H1 (cell line): ENCODE data around the gene GPX7. TPM values are rescaled to one million over a fixed set of nuclear protein-coding genes. Genes with fewer than 3 reads are reported as not detected.

Source experiments
- ATF2 ChIP-seq: IDR thresholded peaks from 2 replicates; pipeline ENCODE4 v1.6.1; 2012; ENCODE audit warnings: low read length, inconsistent platforms
- CHD7 ChIP-seq: fragments of 300-600 bp; sonication (generic); IDR thresholded peaks from 2 replicates; pipeline ENCODE4 v1.7.1; 2012; ENCODE audit warnings: low read length, moderate library complexity, mild to moderate bottlenecking, inconsistent platforms; ENCODE audit not compliant: insufficient replicate concordance
- EGR1 ChIP-seq: IDR thresholded peaks from 2 replicates; pipeline ENCODE4 v1.6.1; 2011; ENCODE audit warnings: low read depth, low read length, borderline replicate concordance
- SIRT6 ChIP-seq: IDR thresholded peaks from one replicate; pipeline ENCODE4 v1.7.1; 2012; ENCODE audit warnings: low read length, inconsistent platforms
- SP4 ChIP-seq: IDR thresholded peaks from 2 replicates; pipeline ENCODE4 v1.6.1; 2012; ENCODE audit warnings: low read length, inconsistent platforms
- TBP ChIP-seq: IDR thresholded peaks from 2 replicates; pipeline ENCODE4 v1.6.1; 2011; ENCODE audit warnings: low read depth, low read length, improper control_type of control experiment
- USF2 ChIP-seq: IDR thresholded peaks from 2 replicates; pipeline ENCODE4 v1.6.1; 2011; ENCODE audit warnings: low read length, improper control_type of control experiment
- polyA plus RNA-seq, 7 experiments: library from polyadenylated mRNA; depleted of rRNA in 3 of 7; stranded (reverse) in 5 of 7; unstranded in 2 of 7; fragments of >200 nt in 5 of 7; fragments of 200-250 nt in 2 of 7; gene quantifications; 1 replicate in 5 of 7; 2 replicates in 1 of 7; 4 replicates in 1 of 7; pipeline versions ENCODE4 v1.2.1 to v1.2.3, GENCODE V29; 2011 to 2013; ENCODE audit warnings: missing spikeins in 2 of 7, mixed read lengths in 2 of 7
- total RNA-seq: library from RNA; stranded (reverse); fragmentation: NEBNext Ultra II Directional; extraction: Animal tissue kit (Norgen Biotek cat#: 25700); gene quantifications from 2 replicates; pipeline ENCODE4 v1.2.1, GENCODE V29; 2021

GPX7 gene
- total and polyA plus RNA-seq, 2 of the 8 experiments (the other 6 are each of a cell fraction or from before 2014, with no cell fraction given) = 13.0 to 37.5 TPM

- TF ChIP-seq TBP (0 out of 2 replicates have a peak, but pooled peaks have one; percentile 24), ATF2 (no peak), SIRT6 (no peak), CHD7 (no peak), SP4 (no peak), USF2 (no peak), EGR1 (peak; percentile 11; the same call in 1 of the 2 replicates)
Measured at GRCh38 chr1:52601991-52602855, at the start of gene GPX7 (continued).
